Cardiac ventricle fibroblast (primary cell): ENCODE data around the gene VASH2. TPM values are rescaled to one million over a fixed set of nuclear protein-coding genes. Genes with fewer than 3 reads are reported as not detected.

Experiments used
- total RNA-seq: library from RNA; depleted of rRNA; stranded (reverse); fragments of >200 nt; gene quantifications from 2 replicates; pipeline ENCODE4 v1.2.3, GENCODE V29; 2015

Gene VASH2
- total RNA-seq, result 0.54 and 0.56 TPM in 2 replicates

GRCh38 chr1:212950243-212951125 is at the start of gene VASH2:
Gene VASH2 (plus strand): TSS chr1:212950541. CDS start chr1:212951543, 1,002 bp downstream.

GRCh38 chr1:213015099-213016050 is 65.0 kb downstream of the VASH2 start, which contains the start of gene ANGEL2:
Gene ANGEL2 (minus strand): TSS chr1:213015867. CDS start chr1:213015671, 196 bp downstream.

Other genes starting within 250 kb of the VASH2 start
- gene NSL1, start 158.8 kb upstream of the VASH2 start, total RNA-seq, result 13.3 and 20.0 TPM in 2 replicates
- gene TATDN3, start 158.6 kb upstream of the VASH2 start, total RNA-seq, result 8.0 and 9.8 TPM in 2 replicates
- not detected in 2 replicates for gene SPATA45, start 102.9 kb upstream of the VASH2 start, total RNA-seq
- 1.6 and 3.0 TPM in 2 replicates for gene FLVCR1, start 92.3 kb upstream of the VASH2 start, total RNA-seq
- gene ANGEL2, start 65.3 kb downstream of the VASH2 start, total RNA-seq, result 32.4 and 35.3 TPM in 2 replicates
- 12.4 and 13.3 TPM in 2 replicates for gene RPS6KC1, start 100.7 kb downstream of the VASH2 start, total RNA-seq